Progenitor cell of endocrine pancreas (in vitro differentiated cells): ENCODE data around the gene SCP2. TPM values are rescaled to one million over a fixed set of nuclear protein-coding genes. Genes with fewer than 3 reads are reported as not detected.

ENCODE experiments used
- DNase-seq: peaks from one replicate; pipeline ENCODE4 v3.0.0; 2021; ENCODE audit warnings: low spot score; ENCODE audit not compliant: unreplicated experiment
- H3K27ac Mint-ChIP-seq: 2 replicates; pipeline ENCODE4 v1.8.0; 2021; ENCODE audit warnings: mild to moderate bottlenecking, moderate library complexity, mixed read lengths
- H3K27me3 Mint-ChIP-seq: 2 replicates; pipeline ENCODE4 v1.8.0; 2021; ENCODE audit warnings: mixed read lengths
- H3K36me3 Mint-ChIP-seq: 2 replicates; pipeline ENCODE4 v1.8.0; 2022; ENCODE audit warnings: mixed read lengths; ENCODE audit not compliant: insufficient read depth
- H3K4me1 Mint-ChIP-seq: 2 replicates; pipeline ENCODE4 v1.8.0; 2021; ENCODE audit warnings: low read depth, mixed read lengths
- H3K4me3 Mint-ChIP-seq: 2 replicates; pipeline ENCODE4 v1.8.0; 2021; ENCODE audit warnings: low read depth, mild to moderate bottlenecking, moderate library complexity, mixed read lengths
- H3K9me3 Mint-ChIP-seq: 2 replicates; pipeline ENCODE4 v1.8.0; 2021; ENCODE audit warnings: low read depth, mixed read lengths
- CTCF ChIP-seq: fragments of 200-600 bp; sonication (generic); IDR thresholded peaks from one replicate; pipeline ENCODE4 v1.5.0; 2021; ENCODE audit warnings: antibody characterized with exemption, mild to moderate bottlenecking; ENCODE audit not compliant: unreplicated experiment
- total RNA-seq: library from RNA; stranded (reverse); gene quantifications from 2 replicates; pipeline ENCODE4 v1.2.1, GENCODE V29; 2021

Gene SCP2
- total RNA-seq, 1 donor from 2014 or later: 60.8 TPM

- no peaks in the 10 kb centered on the region for H3K36me3 Mint-ChIP-seq
- H3K27ac Mint-ChIP-seq: no peak overlapping the region
- DNase-seq: no peak
- TF ChIP-seq CTCF: no peak
- H3K4me1 Mint-ChIP-seq: no peaks in the 10 kb centered on the region
- H3K27me3 Mint-ChIP-seq: peaks cover 87% of the 10 kb centered on the region
- H3K4me3 Mint-ChIP-seq: peak overlapping the region; percentile 55
- H3K9me3 Mint-ChIP-seq: no peaks in the 10 kb centered on the region
These were observed 135.9 kb downstream of the SCP2 start for GRCh38 chr1:53062708-53063591.

GRCh38 chr1:53063744-53064515 lies 136.9 kb downstream of the SCP2 start:
- no peak overlapping the region for H3K4me3 Mint-ChIP-seq
- DNase-seq: no peak
- TF ChIP-seq CTCF: no peak
- peaks cover 87% of the 10 kb centered on the region for H3K27me3 Mint-ChIP-seq
- H3K27ac Mint-ChIP-seq: no peak overlapping the region
- no peaks in the 10 kb centered on the region for H3K36me3 Mint-ChIP-seq
- H3K4me1 Mint-ChIP-seq: no peaks in the 10 kb centered on the region
- no peaks in the 10 kb centered on the region for H3K9me3 Mint-ChIP-seq

- Mint-ChIP-seq H3K36me3 (no peaks in the 10 kb centered on the region), H3K27ac (no peak overlapping the region), H3K27me3 (peaks cover 80% of the 10 kb centered on the region), H3K4me1 (no peaks in the 10 kb centered on the region), H3K4me3 (no peak overlapping the region), H3K9me3 (no peaks in the 10 kb centered on the region)
- no peak for DNase-seq
- TF ChIP-seq CTCF: no peak
These were observed 138.3 kb downstream of the SCP2 start for GRCh38 chr1:53065391-53065790.

DNA sequence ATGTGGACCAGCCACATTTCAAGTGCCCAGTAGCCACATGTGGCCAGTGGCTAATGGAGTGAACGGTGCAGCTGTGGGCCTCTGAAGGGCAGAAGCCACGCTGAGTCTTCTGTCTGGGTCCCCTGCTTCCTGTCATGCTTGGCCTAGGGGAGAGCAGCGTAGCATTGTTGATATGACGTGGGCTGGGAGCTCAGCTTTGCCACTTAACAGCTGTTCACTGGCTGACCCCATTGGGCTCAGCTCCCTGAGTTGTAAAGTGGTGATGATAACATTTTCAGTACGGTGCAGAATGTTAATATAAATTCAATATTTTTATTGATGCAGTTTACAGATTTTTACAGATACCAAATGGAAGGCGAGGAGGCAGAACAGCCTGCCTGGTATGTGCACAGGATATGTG lies 139.4 kb downstream of the SCP2 start:
- Mint-ChIP-seq H3K4me1 (no peaks in the 10 kb centered on the region), H3K9me3 (no peaks in the 10 kb centered on the region), H3K27me3 (peaks cover 78% of the 10 kb centered on the region), H3K27ac (no peak overlapping the region), H3K36me3 (no peaks in the 10 kb centered on the region), H3K4me3 (no peak overlapping the region)
- DNase-seq: no peak
- TF ChIP-seq CTCF: no peak

GRCh38 chr1:53066891-53067738 lies 140.0 kb downstream of the SCP2 start:
- Mint-ChIP-seq H3K27me3 (peaks cover 79% of the 10 kb centered on the region), H3K9me3 (no peaks in the 10 kb centered on the region), H3K36me3 (no peaks in the 10 kb centered on the region), H3K4me1 (no peaks in the 10 kb centered on the region), H3K4me3 (no peak overlapping the region), H3K27ac (no peak overlapping the region)
- no peak for TF ChIP-seq CTCF
- no peak for DNase-seq
